GM19455 (cell line): ENCODE results near the gene GRB7.
"Not testable (repeated sequence)": the region's sequence is repeated elsewhere in the genome, so short reads cannot be mapped to it uniquely, and the experiment has no call there.

Experiments
- ATAC-seq: cut with Tn5 transposase; IDR thresholded peaks from one replicate; pipeline ENCODE4 v1.9.1; 2021; ENCODE audit not compliant: unreplicated experiment

GRB7 gene

GRCh38 chr17:39730095-39730921 is 7.4 kb upstream of the GRB7 start, which contains the start of gene MIEN1:
TSS of gene MIEN1 (minus strand) at chr17:39730532. CDS start at chr17:39730495, 37 bp downstream.
- peak; percentile 90 for ATAC-seq

- ATAC-seq = no peak
Measured at GRCh38 chr17:39732586-39732985, 5.2 kb upstream of the GRB7 start.

- no peak for ATAC-seq
Measured at GRCh38 chr17:39735882-39736281, 1.9 kb upstream of the GRB7 start.

GRCh38 chr17:39736319-39737165 is 1.2 kb upstream of the GRB7 start:
- ATAC-seq = no peak

- ATAC-seq = no peak
Measured at GRCh38 chr17:39737206-39737759, 455 bp upstream of the GRB7 start.

- ATAC-seq = no peak
Measured at GRCh38 chr17:39738568-39738901, 797 bp downstream of the GRB7 start.

- ATAC-seq = no peak
Measured at GRCh38 chr17:39738983-39739884, 1.5 kb downstream of the GRB7 start.

GRCh38 chr17:39739885-39740356 is 2.2 kb downstream of the GRB7 start:
- ATAC-seq = no peak

GRCh38 chr17:39740357-39741111 is 2.8 kb downstream of the GRB7 start:
- no peak for ATAC-seq

GRCh38 chr17:39742126-39742855 is 4.6 kb downstream of the GRB7 start:
- no peak for ATAC-seq

GRCh38 chr17:39742856-39743436 is 5.2 kb downstream of the GRB7 start:
- ATAC-seq = no peak

- ATAC-seq = no peak
Measured at GRCh38 chr17:39744075-39744835, 6.5 kb downstream of the GRB7 start.

GRCh38 chr17:39744836-39745215 is 7.1 kb downstream of the GRB7 start:
- ATAC-seq = no peak

- ATAC-seq = no peak
Measured at GRCh38 chr17:39745335-39746144, 7.8 kb downstream of the GRB7 start.

- no peak for ATAC-seq
Measured at GRCh38 chr17:39746145-39746461, 8.4 kb downstream of the GRB7 start.

GRCh38 chr17:39747745-39748144 is 10.0 kb downstream of the GRB7 start:
- ATAC-seq = no peak

GRCh38 chr17:39748444-39749034 is 10.8 kb downstream of the GRB7 start:
- not testable (repeated sequence) for ATAC-seq
